NB4 (cell line): Measurements from ENCODE around the gene TMEM247.

ENCODE experiments used
- POLR2A ChIP-seq: IDR thresholded peaks from 2 replicates; pipeline ENCODE4 v1.6.1; 2011; ENCODE audit warnings: mild to moderate bottlenecking; ENCODE audit not compliant: insufficient read length; ENCODE audit errors: extremely low read depth
- TF ChIP-seq, protein P1 (sequence below): IDR thresholded peaks from 2 replicates; pipeline ENCODE4 v1.6.1; 2011; ENCODE audit warnings: low read depth, low read length
- TF ChIP-seq, protein P2 (sequence below): IDR thresholded peaks from one replicate; pipeline ENCODE4 v1.5.1; 2012; ENCODE audit warnings: low read depth, low read length

DNA sequence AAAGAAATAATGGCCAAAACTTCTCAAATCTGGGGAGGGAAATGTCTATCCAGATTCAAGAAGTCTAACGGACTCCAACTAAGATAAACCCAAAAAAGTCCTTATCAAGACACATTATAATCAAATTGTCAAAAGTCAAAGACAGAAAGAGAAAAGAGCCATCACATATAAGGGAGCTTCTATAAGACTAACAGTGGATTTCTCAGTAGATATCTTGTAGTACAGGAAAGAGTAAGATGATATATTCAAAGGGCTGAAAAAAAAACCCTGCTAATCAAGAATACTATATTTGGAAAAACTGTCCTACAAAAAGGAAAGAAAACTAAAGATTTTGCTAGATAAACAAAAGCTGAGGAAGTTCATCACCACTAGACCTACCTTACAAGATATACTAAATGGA, 35.4 kb downstream of the TMEM247 start:
- TF ChIP-seq, protein P1, sequence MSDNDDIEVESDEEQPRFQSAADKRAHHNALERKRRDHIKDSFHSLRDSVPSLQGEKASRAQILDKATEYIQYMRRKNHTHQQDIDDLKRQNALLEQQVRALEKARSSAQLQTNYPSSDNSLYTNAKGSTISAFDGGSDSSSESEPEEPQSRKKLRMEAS = no peak
- TF ChIP-seq, protein P2, sequence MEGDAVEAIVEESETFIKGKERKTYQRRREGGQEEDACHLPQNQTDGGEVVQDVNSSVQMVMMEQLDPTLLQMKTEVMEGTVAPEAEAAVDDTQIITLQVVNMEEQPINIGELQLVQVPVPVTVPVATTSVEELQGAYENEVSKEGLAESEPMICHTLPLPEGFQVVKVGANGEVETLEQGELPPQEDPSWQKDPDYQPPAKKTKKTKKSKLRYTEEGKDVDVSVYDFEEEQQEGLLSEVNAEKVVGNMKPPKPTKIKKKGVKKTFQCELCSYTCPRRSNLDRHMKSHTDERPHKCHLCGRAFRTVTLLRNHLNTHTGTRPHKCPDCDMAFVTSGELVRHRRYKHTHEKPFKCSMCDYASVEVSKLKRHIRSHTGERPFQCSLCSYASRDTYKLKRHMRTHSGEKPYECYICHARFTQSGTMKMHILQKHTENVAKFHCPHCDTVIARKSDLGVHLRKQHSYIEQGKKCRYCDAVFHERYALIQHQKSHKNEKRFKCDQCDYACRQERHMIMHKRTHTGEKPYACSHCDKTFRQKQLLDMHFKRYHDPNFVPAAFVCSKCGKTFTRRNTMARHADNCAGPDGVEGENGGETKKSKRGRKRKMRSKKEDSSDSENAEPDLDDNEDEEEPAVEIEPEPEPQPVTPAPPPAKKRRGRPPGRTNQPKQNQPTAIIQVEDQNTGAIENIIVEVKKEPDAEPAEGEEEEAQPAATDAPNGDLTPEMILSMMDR = no peak
- TF ChIP-seq POLR2A = no peak
